IPS-20b (cell line): ENCODE data around the gene MESP2.

ENCODE experiments used
- H3K27ac ChIP-seq: one replicate; pipeline ENCODE4 v1.5.1; 2013; ENCODE audit warnings: low read length
- H3K27me3 ChIP-seq: 2 replicates; pipeline ENCODE4 v1.6.1; 2013; ENCODE audit warnings: mild to moderate bottlenecking, low read length, inconsistent platforms; ENCODE audit not compliant: insufficient read depth
- H3K36me3 ChIP-seq: 2 replicates; pipeline ENCODE4 v1.6.1; 2013; ENCODE audit warnings: low read depth, mild to moderate bottlenecking, inconsistent platforms, low read length, moderate library complexity; ENCODE audit not compliant: insufficient read depth
- H3K4me1 ChIP-seq: 2 replicates; pipeline ENCODE4 v1.6.1; 2013; ENCODE audit warnings: mild to moderate bottlenecking, control low read depth, inconsistent platforms, low read length, moderate library complexity; ENCODE audit not compliant: insufficient read depth
- H3K4me3 ChIP-seq: 2 replicates; pipeline ENCODE4 v1.5.1; 2013; ENCODE audit warnings: mild to moderate bottlenecking, low read length, inconsistent platforms
- H3K9ac ChIP-seq: 2 replicates; pipeline ENCODE4 v1.6.1; 2013; ENCODE audit warnings: low read depth, mild to moderate bottlenecking, inconsistent platforms, low read length, moderate library complexity
- H3K9me3 ChIP-seq: 2 replicates; pipeline ENCODE4 v1.6.1; 2013; ENCODE audit warnings: mild to moderate bottlenecking, low read depth, low read length, inconsistent platforms; ENCODE audit not compliant: insufficient read depth

MESP2 gene

DNA sequence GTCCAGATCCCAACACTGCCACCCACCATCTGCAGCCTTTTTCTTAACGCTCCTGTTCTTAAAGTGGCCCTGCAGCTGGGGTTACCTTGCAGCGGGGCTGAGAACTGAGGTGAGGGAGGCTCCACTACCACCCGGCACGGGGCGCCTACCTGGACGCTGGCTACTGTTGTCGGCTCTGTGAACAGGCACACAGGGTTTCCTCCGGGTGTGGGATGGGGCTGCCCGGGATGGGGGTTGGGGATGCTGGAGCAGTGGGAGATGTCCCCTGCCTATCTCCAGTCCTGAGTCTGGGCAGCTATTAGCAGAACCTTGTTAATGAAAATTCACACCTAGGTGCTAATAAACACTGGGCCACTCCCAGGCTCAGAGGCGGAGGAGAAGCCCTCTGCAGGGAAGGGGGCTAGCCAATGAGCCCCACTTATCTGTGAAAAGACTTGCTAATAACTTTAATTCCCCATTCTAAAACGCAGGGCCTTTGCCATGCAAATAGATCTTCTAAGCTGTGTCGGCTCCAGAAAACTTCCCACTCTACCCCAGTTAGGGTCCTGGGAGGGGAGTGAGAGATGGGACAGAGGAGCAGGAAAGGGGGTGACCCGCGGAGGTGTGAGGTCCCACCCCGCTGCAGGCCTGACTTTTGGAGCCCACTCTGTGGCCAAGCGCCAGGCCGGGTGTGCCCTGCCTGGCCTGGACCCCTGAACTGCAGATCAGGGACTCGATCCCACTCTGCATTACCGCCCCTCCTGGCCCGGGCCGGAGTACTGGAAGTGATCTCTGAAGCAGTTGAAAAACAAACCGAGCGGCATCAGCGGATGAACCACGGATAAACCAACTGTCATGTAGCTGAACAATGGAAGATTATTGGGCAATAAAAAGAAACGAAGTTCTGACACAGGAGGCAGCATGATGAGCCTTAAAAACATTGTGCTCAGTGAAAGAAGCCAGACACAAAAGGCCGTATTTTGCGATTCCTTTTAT lies 28.1 kb upstream of the MESP2 start:
- no peak overlapping the region for H3K27ac ChIP-seq
- H3K4me1 ChIP-seq: peaks cover 6% of the 10 kb centered on the region; the same call in 1 of the 2 replicates
- H3K9ac ChIP-seq: no peak overlapping the region
- H3K4me3 ChIP-seq: peak overlapping the region; percentile 55
- H3K27me3 ChIP-seq: peaks cover 98% of the 10 kb centered on the region
- H3K9me3 ChIP-seq: no peaks in the 10 kb centered on the region
- H3K36me3 ChIP-seq: no peaks in the 10 kb centered on the region

DNA sequence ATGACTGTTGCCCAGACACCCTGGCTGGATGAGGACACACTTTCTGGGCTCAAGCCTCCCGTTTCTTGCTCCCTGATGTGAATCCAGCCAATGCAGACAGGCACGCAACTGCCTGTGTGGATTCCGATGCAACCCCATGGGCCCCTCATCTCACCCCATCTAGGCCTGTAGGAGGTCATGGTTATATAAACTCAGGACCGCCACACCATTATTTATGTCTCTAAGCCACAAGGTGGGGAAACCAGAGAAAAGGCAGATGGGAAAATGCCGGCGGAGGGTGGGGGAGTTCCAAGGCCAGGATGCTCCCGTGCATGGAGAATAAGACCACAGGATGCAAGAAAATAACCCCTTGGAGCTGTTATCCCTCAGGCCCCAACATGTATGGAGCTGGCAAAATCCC lies 27.1 kb upstream of the MESP2 start:
- H3K27me3 ChIP-seq: peaks cover 98% of the 10 kb centered on the region
- H3K9me3 ChIP-seq: no peaks in the 10 kb centered on the region
- H3K4me1 ChIP-seq: peaks cover 6% of the 10 kb centered on the region; the same call in 1 of the 2 replicates
- H3K9ac ChIP-seq: no peak overlapping the region
- no peaks in the 10 kb centered on the region for H3K36me3 ChIP-seq
- H3K27ac ChIP-seq: no peak overlapping the region
- H3K4me3 ChIP-seq: no peak overlapping the region

DNA sequence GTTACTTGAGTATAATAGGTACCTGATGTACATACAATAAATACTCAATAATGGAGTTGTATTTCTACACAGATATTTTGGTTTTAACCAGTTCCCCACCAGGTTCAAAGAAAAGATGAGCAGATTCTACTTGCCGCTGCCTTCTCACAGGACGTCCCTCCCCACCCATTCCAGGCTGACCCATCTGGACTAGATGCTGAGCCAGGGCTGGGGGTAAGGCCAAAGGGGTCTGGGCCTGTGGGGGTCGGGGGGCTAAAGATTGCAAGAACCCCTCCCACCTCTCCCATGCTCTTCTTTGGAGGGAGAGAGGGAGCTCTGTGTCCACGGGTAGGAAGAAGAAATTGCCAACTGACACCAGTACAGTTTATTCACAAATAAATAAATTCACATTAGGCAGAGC lies 26.6 kb upstream of the MESP2 start:
- peaks cover 96% of the 10 kb centered on the region for H3K27me3 ChIP-seq
- H3K36me3 ChIP-seq: no peaks in the 10 kb centered on the region
- H3K9me3 ChIP-seq: no peaks in the 10 kb centered on the region
- 0 out of 2 replicates have a peak overlapping the region, but pooled peaks have one; percentile 46 for H3K4me3 ChIP-seq
- no peak overlapping the region for H3K27ac ChIP-seq
- H3K4me1 ChIP-seq: peaks cover 6% of the 10 kb centered on the region; the same call in 1 of the 2 replicates
- no peak overlapping the region for H3K9ac ChIP-seq

DNA sequence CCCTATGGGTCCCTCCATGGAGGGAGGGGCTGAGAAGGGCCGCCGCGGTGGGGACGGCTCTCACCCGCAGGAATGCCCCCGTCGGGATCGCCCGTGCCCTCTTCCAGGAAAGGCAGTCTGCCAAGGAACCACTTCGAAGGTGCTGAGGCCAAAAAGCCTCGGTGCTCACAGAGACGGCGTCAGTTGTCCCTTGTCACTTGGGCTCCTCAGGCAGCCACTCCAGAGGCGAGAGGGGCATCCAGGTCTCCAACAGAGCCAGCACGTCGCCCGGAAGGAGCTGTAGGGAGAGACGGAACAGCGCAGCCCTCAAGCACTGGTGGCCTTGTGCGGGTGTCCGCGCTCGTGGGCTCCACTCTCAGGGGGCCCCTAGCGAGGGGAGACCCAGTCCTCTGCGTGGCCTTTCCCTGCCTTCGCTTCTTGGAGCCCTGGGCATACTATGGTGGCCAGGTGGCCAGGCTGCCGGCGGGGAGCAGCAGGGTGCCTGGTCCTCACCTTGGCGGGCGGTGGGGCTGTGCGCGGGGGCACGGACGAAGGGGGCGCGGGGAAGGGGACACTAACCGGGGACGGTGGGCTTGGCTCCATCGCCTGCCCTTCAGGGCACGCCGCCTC lies 26.1 kb upstream of the MESP2 start:
- Histone ChIP-seq H3K27me3 (peaks cover 95% of the 10 kb centered on the region), H3K36me3 (no peaks in the 10 kb centered on the region), H3K4me1 (peaks cover 6% of the 10 kb centered on the region; the same call in 1 of the 2 replicates), H3K9ac (no peak overlapping the region), H3K4me3 (peak overlapping the region; percentile 46; the same call in 1 of the 2 replicates), H3K27ac (no peak overlapping the region), H3K9me3 (no peaks in the 10 kb centered on the region)

GRCh38 chr15:89750560-89751542 lies 25.3 kb upstream of the MESP2 start, which contains the start of gene MESP1:
TSS of gene MESP1 (minus strand) at chr15:89751249. CDS start at chr15:89751231, 18 bp downstream.
- H3K4me3 ChIP-seq: peak within 1 kb of the TSS; percentile 63; the same call in 1 of the 2 replicates
- H3K9me3 ChIP-seq: no peaks in the 10 kb centered on the region
- no peaks in the 10 kb centered on the region for H3K36me3 ChIP-seq
- H3K27ac ChIP-seq: no peak within 1 kb of the TSS
- peaks cover 95% of the 10 kb centered on the region for H3K27me3 ChIP-seq
- H3K4me1 ChIP-seq: peaks cover 6% of the 10 kb centered on the region; the same call in 1 of the 2 replicates
- H3K9ac ChIP-seq: no peak within 1 kb of the TSS

DNA sequence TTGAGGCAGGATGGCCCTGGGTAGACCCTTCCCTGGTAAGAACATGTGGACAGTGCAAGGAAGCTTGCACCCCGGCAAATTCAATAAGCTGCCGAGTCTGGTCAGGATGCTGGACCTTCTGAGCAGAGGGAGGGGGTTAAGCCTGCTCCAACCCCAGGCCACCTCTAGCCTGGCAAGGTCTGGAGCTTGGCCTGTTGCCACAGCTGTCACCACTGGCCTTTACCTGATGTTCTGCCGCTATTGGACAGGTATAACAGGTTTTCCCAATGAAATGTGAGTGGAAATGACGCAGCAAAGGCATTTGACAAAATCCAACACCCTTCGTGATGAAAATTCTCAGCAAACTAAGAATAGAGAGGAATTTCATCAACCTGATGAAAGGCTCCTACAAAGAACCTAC lies 24.4 kb upstream of the MESP2 start:
- Histone ChIP-seq H3K9me3 (no peaks in the 10 kb centered on the region), H3K4me1 (peaks cover 6% of the 10 kb centered on the region; the same call in 1 of the 2 replicates), H3K36me3 (no peaks in the 10 kb centered on the region), H3K9ac (no peak overlapping the region), H3K4me3 (no peak overlapping the region), H3K27me3 (peaks cover 91% of the 10 kb centered on the region), H3K27ac (no peak overlapping the region)

DNA sequence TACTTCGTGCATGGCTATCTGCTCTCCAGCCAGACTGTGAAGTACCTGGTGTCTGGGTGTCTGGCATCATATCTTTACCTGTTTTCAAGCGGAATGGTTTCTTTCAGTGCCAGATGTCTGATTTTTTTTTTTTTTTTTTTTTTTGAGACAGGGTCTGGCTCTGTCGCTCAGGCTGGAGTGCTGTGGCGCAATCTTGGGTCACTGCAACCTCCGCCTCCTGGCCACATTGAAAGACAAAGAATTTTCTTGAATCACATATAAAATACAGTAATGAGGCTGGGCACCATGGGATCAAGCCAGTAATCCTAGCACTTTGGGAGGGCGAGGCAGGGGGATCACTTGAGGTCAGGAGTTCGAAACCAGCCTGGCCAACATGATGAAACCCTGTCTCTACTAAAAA lies 22.3 kb upstream of the MESP2 start:
- Histone ChIP-seq H3K9ac (no peak overlapping the region), H3K4me1 (peaks cover 3% of the 10 kb centered on the region; the same call in 1 of the 2 replicates), H3K36me3 (no peaks in the 10 kb centered on the region), H3K9me3 (no peaks in the 10 kb centered on the region), H3K27ac (no peak overlapping the region), H3K4me3 (no peak overlapping the region), H3K27me3 (peaks cover 69% of the 10 kb centered on the region)

GRCh38 chr15:89754361-89755154 lies 21.6 kb upstream of the MESP2 start:
- Histone ChIP-seq H3K9me3 (no peaks in the 10 kb centered on the region), H3K4me3 (no peak overlapping the region), H3K27ac (no peak overlapping the region), H3K4me1 (no peaks in the 10 kb centered on the region; the same call in 1 of the 2 replicates), H3K27me3 (peaks cover 62% of the 10 kb centered on the region), H3K36me3 (no peaks in the 10 kb centered on the region), H3K9ac (no peak overlapping the region)

- Histone ChIP-seq H3K9me3 (no peaks in the 10 kb centered on the region), H3K4me3 (no peak overlapping the region), H3K27ac (no peak overlapping the region), H3K27me3 (peaks cover 52% of the 10 kb centered on the region), H3K4me1 (no peaks in the 10 kb centered on the region), H3K9ac (no peak overlapping the region), H3K36me3 (no peaks in the 10 kb centered on the region)
Measured at GRCh38 chr15:89755701-89756100, 20.4 kb upstream of the MESP2 start.

GRCh38 chr15:89756897-89757296 lies 19.2 kb upstream of the MESP2 start:
- no peak overlapping the region for H3K27ac ChIP-seq

More at GRCh38 chr15:89756897-89757296, 19.2 kb upstream of the MESP2 start:
- no peaks in the 10 kb centered on the region for H3K9me3 ChIP-seq
- no peak overlapping the region for H3K4me3 ChIP-seq
- no peaks in the 10 kb centered on the region for H3K4me1 ChIP-seq
- H3K27me3 ChIP-seq: peaks cover 41% of the 10 kb centered on the region
- no peaks in the 10 kb centered on the region for H3K36me3 ChIP-seq
- no peak overlapping the region for H3K9ac ChIP-seq
